Vagina (tissue), 2 donors: ENCODE results near the gene FAT3.

Experiments
- CTCF ChIP-seq, 3 experiments: fragments of 450-650 bp in 2 of 3; fragments of 200-600 bp in 1 of 3; sonication (generic) in 1 of 3; IDR thresholded peaks; one replicate each; pipeline ENCODE4 v1.5.1; 2017 to 2019; ENCODE audit warnings: antibody characterized with exemption in 3 of 3, mild to moderate bottlenecking in 2 of 3, moderate library complexity in 2 of 3
- POLR2A ChIP-seq, 2 donors: fragments of 450-650 bp; IDR thresholded peaks; one replicate each; pipeline ENCODE4 v1.6.1; 2017; ENCODE audit warnings: antibody characterized with exemption in 2 of 2, mild to moderate bottlenecking in 2 of 2, moderate library complexity in 2 of 2
- POLR2AphosphoS5 ChIP-seq, 2 donors: sonication (generic); formaldehyde crosslinking; IDR thresholded peaks; one replicate each; pipeline ENCODE4 v1.9.0; 2017; ENCODE audit warnings: antibody characterized with exemption in 2 of 2, mild to moderate bottlenecking in 2 of 2, low read depth in 1 of 2; ENCODE audit not compliant: insufficient read depth in 1 of 2

- no peak for TF ChIP-seq POLR2A (IDR thresholded peaks at IDR 0.05)
- no peak for TF ChIP-seq CTCF (IDR thresholded peaks at IDR 0.05)
- no peak for TF ChIP-seq POLR2AphosphoS5 (IDR thresholded peaks at IDR 0.05; ENCODE audit: insufficient read depth in 1 of 2, low read depth in 1 of 2)
These were observed 22.0 kb downstream of the FAT3 start for GRCh38 chr11:92246630-92247029.
